NB4 (cell line): ENCODE measurements around the gene CDH23.

Experiments
- CTCF ChIP-seq: IDR thresholded peaks from one replicate; pipeline ENCODE4 v1.5.1; 2012; ENCODE audit warnings: low read depth, low read length
- MAX ChIP-seq: IDR thresholded peaks from 2 replicates; pipeline ENCODE4 v1.6.1; 2011; ENCODE audit warnings: low read depth, low read length
- MYC ChIP-seq: IDR thresholded peaks from 2 replicates; pipeline ENCODE4 v1.6.1; 2011; ENCODE audit warnings: low read depth, low read length
- POLR2A ChIP-seq: IDR thresholded peaks from 2 replicates; pipeline ENCODE4 v1.6.1; 2011; ENCODE audit warnings: mild to moderate bottlenecking; ENCODE audit not compliant: insufficient read length; ENCODE audit errors: extremely low read depth

- TF ChIP-seq MAX (no peak), CTCF (no peak), POLR2A (no peak), MYC (no peak)
Observed at GRCh38 chr10:71539442-71540118, 142.9 kb downstream of the CDH23 start.
